Activated naive CD4-positive, alpha-beta T cell treated with anti-CD3 and anti-CD28 coated beads, Interleukin-2, amount 50 U/mL, for 16 hours (primary cell): ENCODE data around the gene NPEPL1.

ENCODE experiments used
- DNase-seq: peaks from one replicate; pipeline ENCODE4 v3.0.0-alpha.2; 2020

The NPEPL1 gene

DNA sequence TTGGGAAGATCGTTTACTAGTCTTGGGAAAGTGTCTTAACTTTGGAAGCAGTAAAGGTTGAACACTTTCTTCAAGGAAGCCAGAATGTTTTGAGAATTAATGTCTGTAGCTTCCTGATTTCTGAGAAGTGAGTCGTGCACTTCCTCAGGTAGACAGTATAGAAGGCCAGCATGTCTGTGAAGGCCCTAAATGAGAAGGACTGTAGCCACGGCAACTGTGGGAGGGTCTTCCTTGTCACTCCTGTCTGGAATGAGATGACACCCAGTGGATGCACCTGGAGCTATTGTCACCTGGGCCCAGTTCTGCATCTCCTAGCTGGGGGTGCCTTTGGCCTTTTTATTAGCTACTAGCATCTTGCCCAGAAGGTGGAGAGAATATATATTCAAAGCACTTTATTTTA is 32.8 kb upstream of the NPEPL1 start:
- DNase-seq = no peak

DNA sequence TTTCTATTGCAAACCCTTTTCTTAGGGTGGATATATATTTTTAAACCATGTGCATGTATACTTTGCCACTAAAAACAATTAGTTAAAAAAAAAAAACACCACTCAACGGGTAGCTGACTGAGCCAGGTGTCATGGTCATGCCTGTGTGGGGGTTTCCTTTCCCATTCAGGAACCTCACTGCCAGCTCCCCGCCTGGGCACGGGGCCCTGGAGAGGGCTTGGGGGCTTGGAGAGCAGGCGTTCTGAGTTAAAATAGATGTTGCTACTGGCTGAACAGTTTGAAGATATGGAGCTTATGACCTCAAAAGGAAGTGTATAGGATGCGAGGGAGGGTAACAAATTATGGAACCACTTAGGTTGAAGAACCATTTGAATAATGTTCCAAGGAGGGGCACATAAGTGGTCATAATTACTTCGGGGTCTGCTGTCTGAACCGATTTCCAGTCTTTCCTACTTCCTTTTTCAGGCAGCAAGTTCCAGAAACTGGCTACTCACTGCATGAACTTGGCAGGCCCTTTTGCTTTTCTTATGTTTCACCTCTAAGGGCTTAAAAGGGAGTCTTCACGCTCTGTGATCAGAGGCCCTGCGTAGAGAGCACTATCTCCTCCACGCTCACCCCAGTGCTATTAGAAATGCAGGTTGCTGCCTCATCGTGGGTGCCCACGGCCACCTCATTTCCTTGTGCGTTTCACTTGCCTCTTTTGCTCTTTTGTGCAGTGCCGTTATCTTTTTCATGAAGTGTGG is 31.6 kb upstream of the NPEPL1 start:
- DNase-seq = peak; percentile 47

GRCh38 chr20:58661598-58662473 is 30.8 kb upstream of the NPEPL1 start:
- DNase-seq = no peak

GRCh38 chr20:58664331-58664730 is 28.3 kb upstream of the NPEPL1 start:
- no peak for DNase-seq

DNA sequence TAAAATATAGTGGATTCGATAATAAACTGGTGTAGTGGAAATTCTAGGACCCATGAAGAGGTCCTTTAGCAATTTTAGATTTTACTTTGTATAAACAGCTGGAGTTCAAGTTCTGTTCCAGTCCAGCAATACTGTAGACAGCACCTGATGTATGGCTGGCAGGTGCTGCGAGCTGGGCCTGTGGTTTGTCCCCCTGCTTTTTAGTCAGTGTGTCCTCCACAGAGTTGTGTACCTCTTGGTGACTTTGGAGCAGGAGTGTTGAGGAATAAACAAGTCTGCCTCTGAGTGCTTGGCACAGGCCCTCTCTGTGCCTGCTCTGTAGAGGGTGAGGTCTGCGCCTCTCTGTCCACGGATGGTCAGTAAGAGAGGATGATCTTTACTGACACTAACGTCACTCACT is 27.7 kb upstream of the NPEPL1 start:
- no peak for DNase-seq

DNA sequence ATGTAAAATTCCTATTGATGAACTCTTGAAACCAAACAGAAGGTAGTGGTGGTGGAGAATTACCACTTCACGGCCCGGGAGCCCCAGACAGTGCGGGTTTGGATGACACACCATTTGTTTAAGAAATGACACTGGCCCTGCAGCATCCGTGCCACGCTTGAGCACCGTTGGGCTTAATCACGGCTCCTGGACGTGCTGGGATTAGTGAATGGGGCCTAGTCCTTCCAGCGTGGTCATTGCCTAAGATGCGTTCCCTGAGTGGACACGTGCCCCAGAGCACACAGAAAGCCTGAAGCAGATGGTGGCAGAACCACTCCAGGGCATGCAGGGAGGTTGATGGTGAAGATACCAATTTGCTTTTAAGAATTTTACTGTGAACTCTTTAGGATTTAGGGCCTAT is 27.0 kb upstream of the NPEPL1 start:
- DNase-seq = no peak

GRCh38 chr20:58666702-58667101 is 25.9 kb upstream of the NPEPL1 start:
- DNase-seq = no peak

- no peak for DNase-seq
These were observed 24.6 kb upstream of the NPEPL1 start for GRCh38 chr20:58667975-58668374.

- DNase-seq = no peak
These were observed 23.7 kb upstream of the NPEPL1 start for GRCh38 chr20:58668901-58669286.

- no peak for DNase-seq
These were observed 23.2 kb upstream of the NPEPL1 start for GRCh38 chr20:58669287-58670006.

GRCh38 chr20:58670102-58670501 is 22.5 kb upstream of the NPEPL1 start:
- DNase-seq = no peak

DNA sequence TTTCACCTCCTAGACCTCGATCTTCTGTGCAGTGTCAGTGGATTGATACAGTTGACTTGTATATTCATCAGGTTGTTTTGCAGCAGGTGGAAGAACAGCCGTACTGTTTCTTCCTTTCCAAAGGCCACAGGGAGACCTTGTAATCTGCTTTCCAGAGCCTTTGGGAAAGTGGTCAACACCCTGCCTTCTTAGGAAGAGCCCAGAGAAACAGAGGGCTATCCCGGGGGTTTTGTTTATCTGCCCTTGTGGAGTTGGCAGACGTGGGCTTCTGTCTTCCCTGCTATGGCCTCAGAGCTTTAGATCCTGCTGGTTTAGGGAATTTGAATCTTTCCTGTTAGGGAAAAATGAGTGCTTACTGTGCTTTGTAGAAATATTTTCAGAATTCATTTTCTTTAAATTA is 21.9 kb upstream of the NPEPL1 start:
- DNase-seq = no peak

GRCh38 chr20:58673119-58673518 is 19.5 kb upstream of the NPEPL1 start:
- no peak for DNase-seq

GRCh38 chr20:58675146-58675584 is 17.4 kb upstream of the NPEPL1 start:
- DNase-seq = no peak

- no peak for DNase-seq
These were observed 17.0 kb upstream of the NPEPL1 start for GRCh38 chr20:58675641-58676040.

- DNase-seq = no peak
These were observed 16.4 kb upstream of the NPEPL1 start for GRCh38 chr20:58676161-58676560.

DNA sequence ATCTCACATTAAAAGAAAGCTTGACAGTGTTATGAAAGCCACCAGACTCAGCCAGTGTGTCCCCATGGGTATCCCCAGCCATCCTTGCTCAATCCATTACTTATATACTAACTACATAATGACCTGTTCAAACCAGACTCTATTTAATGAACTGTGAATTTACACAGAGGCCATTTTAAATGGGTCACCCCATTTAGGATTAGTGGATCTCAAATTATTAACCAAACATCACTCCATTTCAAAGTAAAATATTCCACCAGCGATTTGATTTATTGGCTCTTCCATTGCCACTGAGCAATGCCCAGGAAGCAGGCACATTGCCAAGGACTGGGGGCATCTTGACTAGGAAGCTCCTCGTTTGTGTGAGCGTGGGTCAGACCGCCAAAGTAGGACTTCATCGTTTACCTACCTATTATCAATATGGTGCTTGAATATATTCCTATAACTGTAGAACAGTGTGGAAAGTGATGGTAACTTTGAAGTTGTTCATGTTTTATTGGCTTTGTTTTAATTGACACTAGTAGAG is 15.5 kb upstream of the NPEPL1 start:
- DNase-seq = no peak

DNA sequence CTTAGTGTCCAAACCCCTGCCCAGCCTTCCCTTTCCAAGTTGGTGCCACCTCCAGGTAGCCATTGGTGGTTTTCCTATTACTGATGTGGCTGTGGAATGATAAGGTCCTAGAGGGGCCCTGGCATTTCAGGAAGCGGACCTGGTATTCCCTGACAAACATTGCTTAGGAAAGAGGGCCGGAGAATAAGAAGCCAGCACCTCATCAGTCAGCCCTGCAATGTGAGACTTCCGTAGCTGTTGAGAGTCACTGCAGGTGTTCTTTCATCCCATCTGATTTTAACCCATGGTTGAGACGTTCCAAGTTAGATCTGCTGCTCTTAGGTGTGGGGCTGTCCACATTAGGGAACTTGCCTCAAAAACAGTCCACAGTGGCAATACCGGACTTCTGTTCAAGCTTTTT is 14.8 kb upstream of the NPEPL1 start:
- no peak for DNase-seq

DNA sequence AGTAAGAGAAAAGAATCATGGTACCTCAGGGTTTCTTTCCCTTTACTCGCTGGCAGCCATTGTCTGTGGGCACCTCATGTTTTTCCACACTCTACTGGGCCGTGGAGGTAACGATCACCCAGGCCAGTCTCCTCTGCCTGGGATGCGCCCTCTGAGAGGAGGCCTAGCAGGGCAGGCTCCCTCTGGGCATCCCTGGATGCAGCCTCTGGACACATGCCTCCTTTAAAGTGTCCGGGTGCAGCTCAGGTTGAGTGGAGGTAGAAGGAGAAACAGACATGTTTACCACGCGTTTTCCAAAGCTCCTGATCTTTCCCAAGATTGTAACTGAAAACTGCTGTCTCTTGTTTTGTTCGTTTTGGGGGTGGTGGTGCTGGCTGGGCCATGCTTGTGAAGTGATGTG is 13.8 kb upstream of the NPEPL1 start:
- DNase-seq = no peak

DNA sequence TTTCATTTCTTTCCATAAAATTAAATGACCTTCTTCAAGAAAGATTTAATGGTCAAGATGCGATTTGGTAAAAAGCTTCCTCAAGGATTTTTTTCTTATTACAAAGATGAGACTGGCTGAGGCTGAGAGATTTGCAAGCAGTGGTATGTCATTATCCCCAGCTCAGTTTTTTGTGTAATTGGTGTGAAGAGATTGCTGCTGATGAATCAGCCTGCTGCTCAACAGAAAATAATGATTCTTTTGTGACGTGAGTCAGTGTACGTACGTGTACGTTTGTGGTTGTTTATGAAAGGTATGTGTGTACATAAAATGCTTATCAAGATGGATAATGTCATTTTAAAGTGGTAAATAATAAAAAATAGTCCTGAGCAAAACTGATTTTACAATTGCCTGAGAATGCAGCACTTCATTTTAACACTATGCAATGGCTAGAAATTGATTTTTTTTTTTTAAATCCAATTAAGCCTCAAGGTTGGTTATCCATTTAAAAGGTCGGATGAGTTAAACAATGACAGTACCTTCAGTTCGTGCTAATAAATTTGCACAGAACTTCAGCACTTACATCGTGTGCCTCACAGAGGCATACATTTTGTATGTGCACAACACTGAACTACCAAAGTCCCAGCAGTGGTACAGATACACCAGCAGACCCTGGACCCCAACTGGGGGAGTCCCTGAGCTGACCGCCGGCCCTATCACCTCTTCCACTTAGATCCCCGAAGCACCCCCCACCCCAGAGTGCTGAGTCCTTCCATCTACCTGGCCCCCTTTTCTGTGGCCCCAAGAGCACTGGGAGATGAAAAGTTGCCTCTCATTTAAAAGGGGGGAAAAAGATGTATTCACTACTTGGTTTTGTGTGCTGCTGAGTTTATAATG is 9.7 kb upstream of the NPEPL1 start:
- DNase-seq = no peak

GRCh38 chr20:58684291-58684690 is 8.3 kb upstream of the NPEPL1 start:
- no peak for DNase-seq

DNA sequence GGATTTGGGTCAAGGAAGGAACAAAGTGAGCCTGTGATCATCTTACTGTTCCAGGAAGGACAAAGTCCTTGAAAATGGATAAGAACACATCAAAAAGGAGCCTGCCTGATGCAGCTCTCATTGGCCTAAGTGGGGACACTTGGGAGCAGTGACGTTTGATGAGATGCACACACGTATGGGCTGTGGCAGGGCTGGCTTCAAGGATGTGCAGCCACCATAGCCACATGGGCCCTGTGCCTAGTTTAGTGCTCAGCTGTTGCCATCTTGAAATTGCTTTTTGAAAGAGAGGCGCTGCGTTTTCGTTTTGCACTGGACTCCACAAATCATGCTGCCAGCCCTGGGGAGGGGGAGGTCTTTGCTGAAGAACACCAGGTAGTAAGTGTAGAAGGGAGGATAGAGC is 6.6 kb upstream of the NPEPL1 start:
- no peak for DNase-seq
